GM10266 (cell line): ENCODE results near the gene FCGR3B.
"Not testable (repeated sequence)": the region's sequence is repeated elsewhere in the genome, so short reads cannot be mapped to it uniquely, and the experiment has no call there.

ENCODE experiments used
- DNase-seq: peaks from one replicate; pipeline ENCODE4 v3.0.0; 2012; ENCODE audit errors: extremely low spot score

Gene FCGR3B

DNA sequence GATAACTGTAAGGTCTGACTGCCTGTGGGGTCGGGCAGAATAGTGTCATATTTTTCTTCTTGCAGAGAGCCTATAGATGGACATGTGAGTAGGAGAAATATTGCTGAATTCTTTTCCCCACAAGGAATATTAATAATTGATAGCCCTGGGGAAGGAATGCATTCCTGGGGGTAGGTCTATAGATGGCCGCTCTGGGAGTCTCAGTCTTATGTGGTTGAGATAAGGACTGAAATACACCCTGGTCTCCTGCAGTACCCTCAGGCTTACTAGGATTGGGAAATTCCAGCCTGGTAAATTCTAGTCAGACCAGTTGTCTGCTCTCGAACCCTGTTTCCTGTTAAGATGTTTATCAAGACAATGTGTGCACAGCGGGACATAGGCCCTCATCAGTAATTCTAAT, 12.5 kb downstream of the FCGR3B start:
- not testable (repeated sequence) for DNase-seq

DNA sequence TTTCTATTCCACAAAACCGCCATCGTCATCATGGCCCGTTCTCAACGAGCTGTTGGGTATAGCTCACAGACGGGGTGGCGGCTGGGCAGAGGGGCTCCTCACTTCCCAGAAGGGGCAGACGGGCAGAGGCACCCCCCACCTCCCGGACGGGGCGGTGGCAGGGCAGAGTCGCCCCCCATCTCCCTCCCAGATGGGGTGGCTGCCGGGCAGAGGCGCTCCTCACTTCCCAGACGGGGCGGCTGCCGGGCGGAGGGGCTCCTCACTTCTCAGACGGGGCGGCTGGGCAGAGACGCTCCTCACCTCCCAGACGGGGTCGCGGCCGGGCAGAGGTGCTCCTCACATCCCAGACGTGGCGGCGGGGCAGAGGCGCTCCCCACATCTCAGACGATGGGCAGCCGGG, 14.6 kb downstream of the FCGR3B start:
- not testable (repeated sequence) for DNase-seq

DNA sequence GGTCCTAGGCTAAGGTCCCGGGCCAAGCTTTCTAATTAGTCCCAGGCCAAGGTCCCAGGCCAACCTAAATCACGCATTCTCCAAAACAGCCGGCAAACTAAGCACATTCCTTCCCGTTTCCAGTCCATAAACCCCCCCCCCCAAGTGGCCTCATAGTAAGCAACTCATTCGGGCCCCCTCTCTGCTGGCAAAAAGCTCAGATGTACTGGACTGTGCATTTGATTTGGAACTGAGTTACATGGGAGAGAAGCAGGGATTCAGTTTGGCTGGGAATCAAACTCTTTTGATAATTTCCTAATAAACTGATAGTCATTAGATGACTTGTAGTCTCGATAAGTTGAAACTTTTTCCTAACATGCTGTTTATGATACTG, 17.8 kb downstream of the FCGR3B start:
- peak; percentile 3 for DNase-seq

DNA sequence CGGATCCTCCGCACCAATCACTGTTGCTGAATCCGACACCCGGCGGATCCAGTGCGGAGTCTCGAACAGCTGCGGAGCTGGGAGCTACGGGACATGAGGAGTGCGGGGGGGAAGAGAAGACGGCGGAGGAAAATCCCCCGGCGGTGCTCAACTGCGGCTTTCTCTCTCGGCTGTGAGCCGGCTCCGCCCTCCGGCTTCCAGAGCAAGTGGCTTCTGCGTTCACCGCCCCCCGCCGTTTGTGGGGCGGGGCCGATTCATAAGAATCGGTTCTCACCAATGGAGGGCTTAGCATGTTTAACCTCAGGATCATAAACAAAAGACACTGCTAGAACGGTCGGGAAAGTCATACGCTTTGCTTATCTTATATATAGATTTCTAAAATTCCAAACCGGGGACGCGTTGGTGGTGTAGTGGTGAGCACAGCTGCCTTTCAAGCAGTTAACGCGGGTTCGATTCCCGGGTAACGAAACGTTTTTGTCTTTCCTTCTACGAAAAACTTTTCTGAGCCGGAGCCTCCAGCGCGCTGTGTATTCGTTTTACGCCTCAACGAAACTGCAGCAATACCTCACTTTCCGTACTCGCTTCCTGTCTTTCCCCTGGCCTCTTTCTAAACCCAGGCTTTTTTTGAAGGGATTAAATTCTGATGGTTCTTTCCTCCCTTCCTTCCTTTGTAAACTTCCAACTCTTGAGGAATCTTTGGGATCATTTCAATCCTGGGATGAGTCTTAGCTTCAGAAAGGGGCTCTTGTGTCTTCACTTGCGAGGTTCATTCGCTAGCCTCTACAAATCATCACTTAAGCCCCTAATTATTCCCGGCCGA, 18.4 kb downstream of the FCGR3B start:
- DNase-seq = peak; percentile 91

DNA sequence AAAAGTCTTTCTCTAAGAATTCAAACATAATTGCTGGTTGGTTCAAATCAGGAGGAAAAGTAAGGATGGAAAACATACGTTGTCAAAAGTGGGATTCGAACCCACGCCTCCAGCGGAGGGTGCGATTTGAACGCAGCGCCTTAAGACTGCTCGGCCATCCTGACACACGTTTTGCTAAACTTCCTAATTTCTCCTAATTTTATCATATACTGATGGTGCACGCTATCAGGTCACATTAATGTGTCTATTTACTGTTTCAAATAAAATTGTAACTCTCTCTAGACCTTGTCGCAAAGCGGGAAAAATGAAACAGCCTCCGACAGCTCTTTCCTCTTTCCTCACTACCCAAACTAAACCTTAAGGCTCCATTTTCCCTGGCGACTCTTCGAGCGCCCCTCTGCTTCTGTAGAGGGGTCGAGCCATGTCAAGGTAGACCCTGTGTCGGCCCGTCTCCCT, 19.1 kb downstream of the FCGR3B start:
- DNase-seq = peak; percentile 12

DNA sequence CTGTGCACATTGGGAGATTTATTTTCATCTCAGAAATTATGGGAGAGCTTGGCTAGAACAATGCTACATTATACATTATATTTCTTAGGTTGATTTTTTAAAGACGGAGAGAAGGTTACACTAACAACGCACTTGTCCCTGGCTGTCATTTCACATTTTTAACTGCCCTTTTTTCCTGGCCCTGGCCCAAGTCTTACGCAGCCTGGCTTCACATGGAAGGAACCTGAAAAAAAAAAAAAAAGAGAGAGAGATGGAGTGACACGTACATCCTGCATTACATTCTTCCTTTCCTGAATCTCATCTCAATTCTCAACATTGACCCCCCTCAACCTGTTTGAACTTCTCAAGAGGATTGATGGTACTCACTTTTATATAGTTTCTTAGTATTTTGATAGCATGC, 20.8 kb downstream of the FCGR3B start:
- DNase-seq = not testable (repeated sequence)

DNA sequence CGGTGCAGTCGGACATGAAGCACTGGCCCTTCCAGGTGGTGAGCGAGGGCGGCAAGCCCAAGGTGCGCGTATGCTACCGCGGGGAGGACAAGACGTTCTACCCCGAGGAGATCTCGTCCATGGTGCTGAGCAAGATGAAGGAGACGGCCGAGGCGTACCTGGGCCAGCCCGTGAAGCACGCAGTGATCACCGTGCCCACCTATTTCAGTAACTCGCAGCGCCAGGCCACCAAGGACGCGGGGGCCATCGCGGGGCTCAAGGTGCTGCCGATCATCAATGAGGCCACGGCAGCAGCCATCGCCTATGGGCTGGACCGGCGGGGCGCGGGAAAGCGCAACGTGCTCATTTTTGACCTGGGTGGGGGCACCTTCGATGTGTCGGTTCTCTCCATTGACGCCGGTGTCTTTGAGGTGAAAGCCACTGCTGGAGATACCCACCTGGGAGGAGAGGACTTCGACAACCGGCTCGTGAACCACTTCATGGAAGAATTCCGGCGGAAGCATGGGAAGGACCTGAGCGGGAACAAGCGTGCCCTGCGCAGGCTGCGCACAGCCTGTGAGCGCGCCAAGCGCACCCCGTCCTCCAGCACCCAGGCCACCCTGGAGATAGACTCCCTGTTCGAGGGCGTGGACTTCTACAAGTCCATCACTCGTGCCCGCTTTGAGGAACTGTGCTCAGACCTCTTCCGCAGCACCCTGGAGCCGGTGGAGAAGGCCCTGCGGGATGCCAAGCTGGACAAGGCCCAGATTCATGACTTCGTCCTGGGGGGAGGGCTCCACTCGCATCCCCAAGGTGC, 24.2 kb downstream of the FCGR3B start:
- DNase-seq = peak; percentile 0

DNA sequence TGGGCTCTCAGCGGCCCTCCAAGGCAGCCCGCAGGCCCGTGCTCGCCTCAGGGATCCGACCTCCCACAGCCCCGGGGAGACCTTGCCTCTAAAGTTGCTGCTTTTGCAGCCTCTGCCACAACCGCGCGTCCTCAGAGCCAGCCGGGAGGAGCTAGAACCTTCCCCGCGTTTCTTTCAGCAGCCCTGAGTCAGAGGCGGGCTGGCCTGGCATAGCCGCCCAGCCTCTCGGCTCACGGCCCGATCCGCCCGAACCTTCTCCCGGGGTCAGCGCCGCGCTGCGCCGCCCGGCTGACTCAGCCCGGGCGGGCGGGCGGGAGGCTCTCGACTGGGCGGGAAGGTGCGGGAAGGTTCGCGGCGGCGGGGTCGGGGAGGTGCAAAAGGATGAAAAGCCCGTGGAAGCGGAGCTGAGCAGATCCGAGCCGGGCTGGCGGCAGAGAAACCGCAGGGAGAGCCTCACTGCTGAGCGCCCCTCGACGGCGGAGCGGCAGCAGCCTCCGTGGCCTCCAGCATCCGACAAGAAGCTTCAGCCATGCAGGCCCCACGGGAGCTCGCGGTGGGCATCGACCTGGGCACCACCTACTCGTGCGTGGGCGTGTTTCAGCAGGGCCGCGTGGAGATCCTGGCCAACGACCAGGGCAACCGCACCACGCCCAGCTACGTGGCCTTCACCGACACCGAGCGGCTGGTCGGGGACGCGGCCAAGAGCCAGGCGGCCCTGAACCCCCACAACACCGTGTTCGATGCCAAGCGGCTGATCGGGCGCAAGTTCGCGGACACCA, 25.0 kb downstream of the FCGR3B start:
- not testable (repeated sequence) for DNase-seq

DNA sequence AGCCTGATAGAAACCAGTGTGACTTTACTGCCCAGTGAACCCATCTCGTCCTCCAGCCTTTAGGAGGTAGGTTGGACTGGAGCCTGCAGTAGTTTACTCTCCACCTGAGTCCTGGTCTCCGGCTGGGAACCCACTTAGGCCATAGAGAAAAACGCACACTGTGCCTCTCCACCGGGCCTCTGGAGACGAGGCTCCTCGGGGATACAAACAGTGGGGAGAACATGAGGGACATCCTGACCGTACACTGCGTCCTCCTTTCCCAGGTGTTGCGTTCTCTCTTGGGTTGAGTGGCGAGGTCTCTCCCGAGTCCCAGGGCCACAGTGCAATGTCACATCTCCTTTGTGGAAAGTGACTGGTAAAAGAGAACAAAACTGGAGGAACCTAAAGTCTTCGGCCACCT, 26.0 kb downstream of the FCGR3B start:
- DNase-seq = not testable (repeated sequence)

DNA sequence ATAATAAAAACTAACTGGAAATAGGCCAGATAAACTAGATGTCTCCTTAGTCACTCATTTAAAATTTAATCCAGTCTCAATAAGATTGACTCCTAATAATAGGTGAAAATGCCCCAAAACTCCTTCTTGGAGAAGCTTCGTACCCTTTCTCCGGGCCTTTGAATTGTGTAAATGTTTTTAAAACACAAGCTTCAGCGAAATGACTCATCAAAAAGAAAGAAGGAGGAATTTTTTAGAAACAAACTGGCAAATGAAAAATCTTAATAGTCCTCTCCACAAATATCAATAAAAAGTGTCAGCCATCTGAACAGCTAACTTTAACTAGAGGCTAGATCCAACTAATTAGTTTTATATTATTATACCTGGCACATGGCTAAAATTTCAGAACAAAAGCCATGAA, 33.9 kb downstream of the FCGR3B start:
- DNase-seq = not testable (repeated sequence)

DNA sequence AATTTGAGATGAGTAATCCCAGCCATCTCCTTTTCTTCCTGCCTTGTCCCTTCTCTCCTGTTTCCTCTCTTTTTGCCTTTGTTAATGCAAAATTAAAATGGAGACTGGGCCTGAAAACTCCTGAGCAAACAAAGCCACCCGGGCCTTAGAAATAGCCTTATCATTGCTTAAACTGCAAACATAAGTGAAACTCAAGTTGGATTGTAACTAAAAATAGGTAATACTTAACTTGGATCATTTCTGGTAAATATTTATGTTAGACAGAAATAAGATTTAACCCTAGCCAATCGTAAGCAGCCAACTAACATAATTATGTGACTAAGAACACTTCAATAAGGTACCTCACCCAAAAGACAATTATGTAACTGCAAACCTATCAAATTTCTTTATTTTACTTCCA, 35.4 kb downstream of the FCGR3B start:
- DNase-seq = not testable (repeated sequence)

DNA sequence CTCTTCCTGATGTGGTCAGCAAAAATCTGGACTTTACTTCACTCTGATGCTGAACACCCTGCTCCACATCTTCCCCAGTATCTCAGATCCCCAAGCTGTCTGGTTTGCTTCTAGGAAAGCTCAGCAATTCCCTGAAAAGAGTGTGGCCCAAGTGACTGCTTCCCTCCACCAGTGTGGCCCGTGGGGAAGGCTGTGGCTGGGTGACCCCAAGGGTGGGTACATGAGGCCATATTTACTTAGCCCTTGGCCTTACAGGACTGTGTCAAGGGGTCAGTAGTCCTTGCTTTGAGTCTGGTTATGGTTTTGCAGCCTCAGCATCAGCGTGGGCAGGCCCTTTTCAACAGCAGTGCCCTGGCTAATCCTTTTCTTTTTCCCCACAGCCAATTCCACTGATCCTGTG, 35.8 kb downstream of the FCGR3B start:
- DNase-seq = not testable (repeated sequence)

DNA sequence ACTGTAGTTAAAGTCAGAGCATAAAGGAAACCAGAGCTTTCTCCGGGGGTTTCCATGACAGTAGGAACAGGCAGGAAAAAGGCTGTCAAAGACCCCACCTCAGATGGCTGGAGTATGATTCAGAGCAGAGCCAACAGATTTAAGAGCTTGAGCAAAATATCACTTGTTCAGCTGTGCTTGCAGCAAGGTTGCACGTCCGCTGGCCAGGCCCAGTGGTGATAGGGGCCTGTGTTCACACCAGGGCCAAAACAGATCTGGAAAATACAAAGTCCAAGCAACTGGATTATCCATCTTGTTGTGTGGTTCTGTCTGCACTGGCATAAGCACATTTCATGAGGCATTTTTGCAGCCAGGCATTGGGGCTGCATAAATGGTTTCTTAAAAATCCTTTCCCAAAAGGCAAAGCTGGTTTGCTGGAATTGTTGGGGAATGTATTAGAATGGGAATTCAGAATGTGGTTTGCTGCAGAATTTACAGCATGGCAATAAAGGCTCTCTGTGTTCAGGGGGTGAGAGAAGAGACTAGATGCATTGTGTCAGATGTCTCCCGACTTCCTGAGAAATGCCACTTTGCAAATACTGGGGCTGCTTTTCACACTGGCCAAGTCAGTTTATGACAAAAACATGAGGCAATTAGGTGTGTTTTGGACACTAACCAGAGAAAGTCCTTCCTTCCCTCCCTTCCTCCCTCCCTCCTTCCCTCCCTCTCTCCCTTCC, 36.5 kb downstream of the FCGR3B start:
- DNase-seq = not testable (repeated sequence)

DNA sequence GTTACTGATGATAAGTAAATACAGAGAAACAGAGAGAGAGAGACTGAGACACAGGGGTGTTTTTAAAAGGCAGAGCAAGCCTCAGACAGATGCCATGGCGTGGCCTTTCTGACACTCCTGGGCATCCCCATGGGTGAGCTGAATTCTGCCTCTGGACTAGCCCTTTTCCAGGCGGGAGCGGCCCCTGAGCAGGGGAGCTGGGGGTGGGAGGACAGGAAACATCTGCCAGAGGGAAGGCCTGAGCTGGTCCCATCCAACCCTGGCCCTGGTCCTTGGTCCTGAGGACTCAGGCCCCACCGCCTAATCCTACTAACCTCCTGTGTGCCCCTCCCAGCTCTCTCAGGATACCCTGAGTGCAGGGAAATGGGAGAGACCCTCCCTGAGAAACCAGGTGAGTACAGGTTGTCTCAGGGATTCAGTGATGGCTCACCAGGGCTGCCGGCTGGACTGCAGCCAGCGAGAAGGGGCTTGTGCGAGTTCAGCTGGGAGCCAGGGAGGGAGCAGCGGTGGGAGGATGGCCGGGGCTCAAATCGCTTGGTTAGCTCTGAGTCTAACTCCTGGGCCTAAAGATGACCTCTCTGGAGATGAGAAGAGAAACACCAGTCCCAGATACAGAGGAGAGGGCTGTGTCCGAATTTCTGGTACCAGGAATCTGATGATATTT, 37.8 kb downstream of the FCGR3B start:
- not testable (repeated sequence) for DNase-seq

DNA sequence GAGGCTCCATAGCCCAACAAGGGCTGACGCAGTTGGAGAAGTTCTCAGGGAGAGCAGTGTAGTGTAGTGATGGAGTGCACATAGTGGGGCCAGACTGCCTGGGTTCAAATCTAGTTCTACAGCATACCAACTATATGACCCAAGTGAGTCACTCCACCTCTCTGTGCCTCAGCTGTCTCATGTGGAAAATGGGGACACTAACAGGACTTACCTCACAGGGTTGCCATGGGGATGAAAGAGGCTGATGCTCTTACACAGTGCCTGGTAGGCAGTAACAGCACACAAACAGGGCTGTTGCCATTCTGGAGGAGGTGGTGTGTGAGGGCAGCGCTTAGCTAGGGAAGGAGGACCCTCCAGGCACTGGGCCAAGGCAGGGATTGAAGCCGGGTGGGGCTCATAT, 38.4 kb downstream of the FCGR3B start:
- not testable (repeated sequence) for DNase-seq

DNA sequence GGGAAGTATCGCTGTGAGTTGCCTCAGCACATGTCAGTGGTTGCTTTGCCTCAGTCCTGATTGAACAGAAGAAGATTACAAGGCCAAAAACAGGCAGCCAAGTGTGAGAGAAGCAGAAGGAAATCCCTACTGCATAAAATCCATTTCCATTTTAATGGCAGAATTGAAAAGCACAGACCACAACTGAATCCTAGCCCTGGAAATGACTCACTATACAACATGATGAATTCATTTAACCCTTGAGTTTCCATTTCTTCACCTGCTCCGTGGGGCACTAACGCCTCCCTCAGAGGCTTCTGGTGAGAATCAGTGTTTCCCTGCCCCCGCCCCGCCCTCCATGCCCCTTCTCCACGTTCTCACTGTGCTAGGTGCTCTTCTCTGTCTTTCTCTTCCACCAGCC, 41.1 kb downstream of the FCGR3B start:
- not testable (repeated sequence) for DNase-seq

DNA sequence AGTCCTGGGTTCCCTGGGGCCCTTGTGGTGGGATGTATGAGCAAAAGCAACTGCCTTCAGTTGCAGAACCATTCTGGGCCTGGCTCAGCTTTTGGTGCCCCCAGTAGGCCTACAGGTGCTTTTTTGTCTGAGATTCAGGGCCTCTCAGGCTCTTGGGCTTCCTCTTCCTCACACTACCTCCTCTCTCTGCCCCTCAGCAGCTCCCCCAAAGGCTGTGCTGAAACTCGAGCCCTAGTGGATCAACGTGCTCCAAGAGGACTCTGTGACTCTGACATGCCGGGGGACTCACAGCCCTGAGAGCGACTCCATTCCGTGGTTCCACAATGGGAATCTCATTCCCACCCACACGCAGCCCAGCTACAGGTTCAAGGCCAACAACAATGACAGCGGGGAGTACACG, 41.6 kb downstream of the FCGR3B start:
- DNase-seq = not testable (repeated sequence)

DNA sequence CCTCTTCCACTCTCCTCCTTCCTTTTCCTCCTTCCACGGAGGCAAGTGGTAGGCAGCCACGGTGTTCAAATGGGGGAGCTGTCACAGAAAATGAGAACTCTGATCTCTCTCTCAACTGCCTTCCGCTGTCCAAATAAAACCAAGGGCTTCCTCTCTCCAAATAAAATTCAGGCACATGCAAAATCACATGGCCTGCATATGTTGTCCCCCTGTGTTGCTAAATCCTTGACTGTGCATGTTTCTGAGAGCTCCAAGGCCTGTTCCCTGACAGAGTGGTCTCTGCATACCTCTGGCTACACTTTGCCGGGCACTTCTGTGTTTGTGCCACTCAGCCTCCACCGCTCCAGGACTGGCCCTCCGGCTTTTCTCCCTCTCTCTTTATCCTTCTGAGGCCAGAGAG, 42.4 kb downstream of the FCGR3B start:
- not testable (repeated sequence) for DNase-seq

DNA sequence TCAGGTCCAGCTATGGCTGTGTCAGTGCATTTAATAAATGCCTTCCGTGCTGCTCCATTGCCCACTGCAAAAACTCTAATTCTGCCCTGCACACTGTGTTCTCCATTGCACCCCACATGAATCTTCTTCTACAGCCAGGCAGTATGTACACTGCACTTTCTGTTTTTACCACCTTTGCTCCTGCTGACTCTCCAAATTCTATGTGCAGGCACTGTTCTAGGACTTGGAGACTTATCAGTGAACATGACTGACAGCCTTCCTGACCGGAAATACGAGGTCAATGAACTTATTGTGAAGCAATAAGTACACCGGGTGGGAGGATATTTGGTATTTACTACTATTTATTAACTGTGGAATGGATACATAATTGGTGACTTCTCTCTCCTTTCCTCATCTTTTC, 48.1 kb downstream of the FCGR3B start:
- not testable (repeated sequence) for DNase-seq

DNA sequence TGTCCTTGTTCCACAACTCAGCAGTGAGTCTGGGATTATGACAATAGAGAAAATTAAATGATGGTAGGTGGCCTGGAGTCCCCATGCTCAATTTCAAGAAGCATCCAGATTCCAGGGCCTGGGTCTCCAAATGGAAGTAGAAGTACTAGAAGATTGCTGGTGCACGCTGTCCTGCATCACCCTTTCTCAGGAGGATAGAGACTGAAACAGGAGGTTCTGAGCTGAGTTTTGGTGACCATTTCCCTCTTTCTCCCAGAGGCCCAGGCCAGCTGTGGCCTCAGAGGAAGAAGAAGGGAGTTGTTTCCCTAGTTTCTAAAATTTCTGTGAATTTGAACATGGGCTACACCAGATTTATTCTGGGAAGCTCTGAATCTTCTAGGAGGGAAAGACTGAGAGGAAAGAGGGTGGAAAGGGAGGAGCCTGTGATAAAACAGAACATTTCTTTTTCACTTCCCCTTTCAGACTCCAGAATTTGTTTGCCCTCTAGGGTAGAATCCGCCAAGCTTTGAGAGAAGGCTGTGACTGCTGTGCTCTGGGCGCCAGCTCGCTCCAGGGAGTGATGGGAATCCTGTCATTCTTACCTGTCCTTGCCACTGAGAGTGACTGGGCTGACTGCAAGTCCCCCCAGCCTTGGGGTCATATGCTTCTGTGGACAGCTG, 50.0 kb downstream of the FCGR3B start:
- not testable (repeated sequence) for DNase-seq
